Suprapubic skin (tissue), 4 donors: ENCODE data around the gene HERC2. TPM values are rescaled to one million over a fixed set of nuclear protein-coding genes. Genes with fewer than 3 reads are reported as not detected.

Experiments
- DNase-seq, 2 donors: peaks; one replicate each; pipeline ENCODE4 v3.0.0-alpha.2; 2019; ENCODE audit warnings: low spot score in 2 of 2
- H3K27ac ChIP-seq: fragments of 200-600 bp; sonication (generic); one replicate; pipeline ENCODE4 v1.5.1; 2019
- H3K27me3 ChIP-seq: fragments of 200-600 bp; sonication (generic); one replicate; pipeline ENCODE4 v1.5.1; 2019
- H3K36me3 ChIP-seq: fragments of 200-600 bp; sonication (generic); one replicate; pipeline ENCODE4 v1.5.1; 2019
- H3K4me1 ChIP-seq: fragments of 200-600 bp; sonication (generic); one replicate; pipeline ENCODE4 v1.5.1; 2019
- H3K4me3 ChIP-seq: fragments of 200-600 bp; sonication (generic); one replicate; pipeline ENCODE4 v1.5.1; 2019; ENCODE audit warnings: mild to moderate bottlenecking
- H3K9me3 ChIP-seq: fragments of 200-600 bp; sonication (generic); one replicate; pipeline ENCODE4 v1.5.1; 2019
- EP300 ChIP-seq: sonication (generic); formaldehyde crosslinking; IDR thresholded peaks from one replicate; pipeline ENCODE4 v1.6.1; 2017; ENCODE audit warnings: antibody characterized with exemption
- POLR2A ChIP-seq, 2 donors: fragments of 450-650 bp; IDR thresholded peaks; one replicate each; pipeline ENCODE4 v1.6.1; 2017; ENCODE audit warnings: antibody characterized with exemption in 2 of 2, mild to moderate bottlenecking in 2 of 2, moderate library complexity in 2 of 2
- POLR2AphosphoS5 ChIP-seq, 3 donors: sonication (generic); formaldehyde crosslinking; IDR thresholded peaks; one replicate each; pipeline ENCODE4 v1.6.1; 2017; ENCODE audit warnings: antibody characterized with exemption in 3 of 3
- WGBS: methylation state at CpG from one replicate; pipeline ENCODE4 v1.1.5; 2018; 5-methylcytosine and 5-hydroxymethylcytosine counted together
- total RNA-seq, 4 donors: library from RNA; depleted of rRNA; stranded (reverse); fragments of >200 nt; gene quantifications; one replicate each; pipeline ENCODE4 v1.1.0, GENCODE V29; 2016
- TF ChIP-seq, protein P1 (sequence below), 2 donors: fragments of 200-600 bp in 1 of 2; fragments of 450-650 bp in 1 of 2; sonication (generic) in 1 of 2; IDR thresholded peaks; one replicate each; pipeline ENCODE4 v1.5.1; 2016 to 2019; ENCODE audit warnings: antibody characterized with exemption in 2 of 2, mild to moderate bottlenecking in 1 of 2, moderate library complexity in 1 of 2

Gene HERC2
- total RNA-seq, 4 donors from 2014 or later: 45.2 to 111 (median 73.8) TPM

DNA sequence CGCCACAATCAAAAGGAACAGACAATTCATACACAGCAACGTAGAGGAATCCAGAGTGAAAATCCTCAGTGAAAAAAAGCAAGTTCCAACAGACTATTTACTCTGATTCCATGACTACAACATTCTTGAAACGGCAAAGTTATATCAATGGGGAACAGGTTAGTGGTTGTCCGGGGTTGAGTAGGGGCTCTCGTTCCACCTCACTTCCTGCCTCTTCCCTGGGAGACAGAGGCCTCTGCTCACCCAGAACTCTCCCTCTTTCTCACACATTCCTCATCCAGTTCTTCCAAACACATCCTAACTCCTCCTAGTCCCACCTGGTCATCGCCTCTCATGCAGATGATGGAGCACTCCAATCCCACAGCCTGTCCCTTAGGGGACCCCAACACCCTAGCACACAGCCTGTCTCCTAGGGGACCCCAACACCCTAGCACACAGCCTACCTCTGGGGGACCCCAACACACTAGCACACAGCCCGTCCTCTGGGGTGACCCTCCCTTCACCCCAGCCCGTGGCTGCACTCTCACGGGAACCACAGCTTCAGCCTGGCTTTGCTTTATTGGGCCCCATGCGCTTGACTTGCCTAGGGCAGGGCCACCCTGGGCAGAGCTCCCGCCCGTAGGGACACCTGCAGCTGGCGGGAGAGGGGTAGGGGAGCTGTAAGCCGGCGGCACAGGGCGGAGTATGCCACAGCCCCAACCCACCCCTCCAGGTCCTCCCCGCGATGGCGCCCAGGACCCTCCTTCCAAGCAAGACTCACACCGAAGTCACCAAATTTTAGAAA, 228.0 kb downstream of the HERC2 start:
- TF ChIP-seq, protein P1, sequence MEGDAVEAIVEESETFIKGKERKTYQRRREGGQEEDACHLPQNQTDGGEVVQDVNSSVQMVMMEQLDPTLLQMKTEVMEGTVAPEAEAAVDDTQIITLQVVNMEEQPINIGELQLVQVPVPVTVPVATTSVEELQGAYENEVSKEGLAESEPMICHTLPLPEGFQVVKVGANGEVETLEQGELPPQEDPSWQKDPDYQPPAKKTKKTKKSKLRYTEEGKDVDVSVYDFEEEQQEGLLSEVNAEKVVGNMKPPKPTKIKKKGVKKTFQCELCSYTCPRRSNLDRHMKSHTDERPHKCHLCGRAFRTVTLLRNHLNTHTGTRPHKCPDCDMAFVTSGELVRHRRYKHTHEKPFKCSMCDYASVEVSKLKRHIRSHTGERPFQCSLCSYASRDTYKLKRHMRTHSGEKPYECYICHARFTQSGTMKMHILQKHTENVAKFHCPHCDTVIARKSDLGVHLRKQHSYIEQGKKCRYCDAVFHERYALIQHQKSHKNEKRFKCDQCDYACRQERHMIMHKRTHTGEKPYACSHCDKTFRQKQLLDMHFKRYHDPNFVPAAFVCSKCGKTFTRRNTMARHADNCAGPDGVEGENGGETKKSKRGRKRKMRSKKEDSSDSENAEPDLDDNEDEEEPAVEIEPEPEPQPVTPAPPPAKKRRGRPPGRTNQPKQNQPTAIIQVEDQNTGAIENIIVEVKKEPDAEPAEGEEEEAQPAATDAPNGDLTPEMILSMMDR (IDR thresholded peaks at IDR 0.05): no peak
- TF ChIP-seq EP300 (no peak), POLR2AphosphoS5 (IDR thresholded peaks at IDR 0.05) (no peak), POLR2A (IDR thresholded peaks at IDR 0.05) (no peak)
- Histone ChIP-seq H3K27me3 (peaks cover 31% of the 10 kb centered on the region), H3K36me3 (no peaks in the 10 kb centered on the region), H3K4me3 (peak overlapping the region; percentile 56), H3K27ac (no peak overlapping the region), H3K9me3 (peaks cover 5% of the 10 kb centered on the region), H3K4me1 (peaks cover 42% of the 10 kb centered on the region)
- DNase-seq: peak in 1 of 2 donors; percentile 60
- WGBS: 48% methylated on average over 17 of the region's 20 CpGs

DNA sequence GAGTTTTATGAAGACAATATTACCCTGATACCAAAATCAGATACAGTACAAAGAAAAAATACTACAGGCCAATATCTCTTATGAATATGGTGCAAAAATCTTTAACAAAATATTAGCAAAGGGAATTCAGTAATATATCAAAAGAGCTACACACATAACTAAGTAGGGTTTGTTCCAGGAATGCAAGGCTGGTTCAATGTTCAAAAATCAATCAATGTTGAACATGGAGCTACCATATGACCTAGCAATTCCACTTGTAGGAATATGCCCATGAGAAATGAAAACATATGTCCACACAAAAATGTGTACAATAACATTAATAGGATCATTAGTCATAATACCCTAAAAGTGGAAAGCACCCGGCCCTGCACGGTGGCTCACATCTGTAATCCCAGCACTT, 230.7 kb downstream of the HERC2 start:
- 90% methylated on average over 2 of the region's 2 CpGs for WGBS
- no peak for DNase-seq

DNA sequence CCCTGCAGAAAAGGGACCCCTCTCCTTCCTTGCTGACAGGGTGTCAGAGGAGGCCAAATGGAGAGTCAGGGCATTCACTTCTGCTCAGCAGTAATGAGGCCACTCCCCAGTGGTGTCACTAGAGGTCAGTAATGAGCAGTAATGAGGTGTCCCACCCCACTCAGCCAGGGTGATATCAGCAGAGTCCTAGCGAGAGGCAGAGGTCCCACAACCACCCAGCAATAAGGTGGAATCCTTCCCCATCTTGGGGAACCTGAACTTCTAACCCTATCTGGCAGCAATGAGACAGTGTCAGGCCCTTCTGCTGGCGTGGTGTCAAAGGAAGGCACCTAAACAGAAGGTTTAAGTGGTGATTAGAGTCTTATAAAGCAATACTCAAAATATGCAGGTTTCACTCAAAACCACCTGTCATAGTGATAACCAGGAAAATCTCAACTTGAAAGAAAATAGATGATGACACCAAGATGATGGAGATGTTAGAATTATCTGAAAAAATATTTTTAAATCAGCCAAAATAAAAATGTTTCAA, 235.7 kb downstream of the HERC2 start:
- no peak for DNase-seq
- Histone ChIP-seq H3K9me3 (peaks cover under 1% of the 10 kb centered on the region), H3K27ac (no peak overlapping the region), H3K36me3 (no peaks in the 10 kb centered on the region), H3K4me1 (no peaks in the 10 kb centered on the region), H3K4me3 (no peak overlapping the region), H3K27me3 (peaks cover 9% of the 10 kb centered on the region)
- TF ChIP-seq, protein P1 (IDR thresholded peaks at IDR 0.05): peak; percentile 17 to 70
- TF ChIP-seq POLR2AphosphoS5 (IDR thresholded peaks at IDR 0.05): no peak
- 17% methylated on average over 2 of the region's 2 CpGs for WGBS

More for the DNA sequence above, 230.7 kb downstream of the HERC2 start:
- Histone ChIP-seq H3K27me3 (peaks cover 18% of the 10 kb centered on the region), H3K4me1 (peaks cover 23% of the 10 kb centered on the region), H3K4me3 (no peak overlapping the region), H3K27ac (no peak overlapping the region), H3K36me3 (no peaks in the 10 kb centered on the region), H3K9me3 (peaks cover 5% of the 10 kb centered on the region)
- TF ChIP-seq POLR2AphosphoS5 (IDR thresholded peaks at IDR 0.05) (no peak), EP300 (no peak), POLR2A (IDR thresholded peaks at IDR 0.05) (no peak)
- TF ChIP-seq, protein P1 (IDR thresholded peaks at IDR 0.05): no peak

DNA sequence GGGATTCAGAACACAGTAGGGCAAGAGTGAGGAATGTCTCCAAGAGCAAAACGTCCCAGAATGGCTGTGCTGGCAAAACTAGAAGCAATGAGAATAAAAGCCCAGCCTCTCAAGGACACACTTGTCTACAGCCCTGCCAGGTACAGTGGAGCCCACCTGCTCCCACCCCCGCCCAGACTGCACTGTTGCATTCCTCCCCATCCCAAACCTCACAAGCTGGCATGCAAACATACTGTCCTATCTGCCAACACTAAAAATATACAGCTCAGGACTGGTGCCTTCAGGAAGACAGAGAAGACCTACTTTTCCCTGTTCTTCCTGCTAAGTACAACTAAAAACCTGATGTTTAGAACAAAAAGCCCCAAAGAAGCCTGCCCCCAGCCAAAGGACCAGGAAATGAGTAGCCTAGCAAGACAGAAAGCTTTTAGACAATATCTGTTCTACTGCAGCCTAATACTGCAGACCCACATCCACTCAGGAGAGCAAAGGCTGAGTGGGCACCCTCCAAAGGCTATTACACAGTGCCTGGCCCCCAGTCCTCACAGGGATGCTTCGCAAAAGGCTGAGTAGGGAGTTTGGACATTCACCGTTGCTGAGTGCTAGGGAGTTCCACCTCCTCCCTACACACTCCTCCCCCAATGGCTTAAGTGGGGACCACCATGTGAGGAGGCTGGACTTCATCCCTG, 236.3 kb downstream of the HERC2 start:
- Histone ChIP-seq H3K4me3 (no peak overlapping the region), H3K4me1 (no peaks in the 10 kb centered on the region), H3K27me3 (peaks cover 9% of the 10 kb centered on the region), H3K27ac (no peak overlapping the region), H3K36me3 (no peaks in the 10 kb centered on the region), H3K9me3 (no peaks in the 10 kb centered on the region)
- TF ChIP-seq POLR2AphosphoS5 (IDR thresholded peaks at IDR 0.05): no peak
- TF ChIP-seq, protein P1 (IDR thresholded peaks at IDR 0.05): no peak
- TF ChIP-seq EP300: no peak
- TF ChIP-seq POLR2A (IDR thresholded peaks at IDR 0.05): no peak
- DNase-seq: no peak
- WGBS: 84% methylated on average over 4 of the region's 4 CpGs

DNA sequence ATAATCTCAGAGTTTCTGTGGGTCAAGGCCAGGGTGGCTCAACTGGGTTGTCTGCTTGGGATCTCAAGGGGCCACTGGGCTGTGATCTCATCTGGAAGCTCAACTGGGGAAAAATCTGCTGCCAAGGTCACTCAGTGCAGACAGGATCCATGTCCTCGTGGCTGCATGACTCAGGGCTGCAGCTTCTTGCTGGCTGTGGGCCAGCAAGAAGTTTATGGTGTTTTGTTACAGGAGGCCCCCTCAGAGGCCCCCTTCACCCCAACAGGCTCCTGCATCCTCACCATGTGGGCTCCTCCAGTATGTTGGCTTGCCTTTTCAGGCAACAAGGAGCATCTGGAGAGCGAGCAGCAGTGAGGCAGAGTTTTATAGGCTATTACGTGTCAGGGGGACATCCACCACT, 237.4 kb downstream of the HERC2 start:
- TF ChIP-seq, protein P1 (IDR thresholded peaks at IDR 0.05): no peak
- TF ChIP-seq POLR2AphosphoS5 (IDR thresholded peaks at IDR 0.05) (no peak), EP300 (no peak), POLR2A (IDR thresholded peaks at IDR 0.05) (no peak)
- Histone ChIP-seq H3K36me3 (no peaks in the 10 kb centered on the region), H3K4me3 (no peak overlapping the region), H3K9me3 (no peaks in the 10 kb centered on the region), H3K4me1 (no peaks in the 10 kb centered on the region), H3K27ac (no peak overlapping the region), H3K27me3 (peaks cover 9% of the 10 kb centered on the region)
- 33% methylated on average over 1 of the region's 3 CpGs for WGBS
- DNase-seq: no peak
